Endothelial cell of umbilical vein (primary cell): Measurements from ENCODE around the gene GRK5. TPM values are rescaled to one million over a fixed set of nuclear protein-coding genes. Genes with fewer than 3 reads are reported as not detected.
"Not testable (repeated sequence)": the region's sequence is repeated elsewhere in the genome, so short reads cannot be mapped to it uniquely, and the experiment has no call there.

ENCODE experiments used
- BruUV-seq: library from RNA; stranded (reverse); fragments of 400-500 nt; replicated peaks from 2 replicates; lab custom pipeline; 2021; lab: Mats Ljungman, UMichigan
- CTCF ChIA-PET: fragments of 300-600, 350-600 bp; sonication (Branson Sonifier 250); formaldehyde crosslinking; loops from one replicate; lab custom pipeline; 2021; ENCODE audit warnings: antibody characterized with exemption, inconsistent platforms; lab: Charles Lee
- POLR2A ChIA-PET: fragments of 300-600, 350-600 bp; sonication (Branson Sonifier 250); formaldehyde crosslinking; loops from one replicate; lab custom pipeline; 2021; ENCODE audit warnings: antibody characterized with exemption, inconsistent platforms; lab: Charles Lee
- DNase-seq: peaks from one replicate; pipeline ENCODE4 v3.0.0-alpha.2; 2011; ENCODE audit warnings: low read depth, low spot score
- FAIRE-seq: peaks from 2 replicates; lab custom pipeline; 2011; peaks lifted over from hg19 to GRCh38; lab: Jason Lieb, UNC
- H2AFZ ChIP-seq: 2 replicates; pipeline ENCODE4 v1.6.0; 2012; ENCODE audit warnings: low read depth, low read length, control low read depth, inconsistent platforms
- H3K27ac ChIP-seq: 2 replicates; pipeline ENCODE4 v1.5.1; 2011; ENCODE audit warnings: low read depth, mild to moderate bottlenecking, control low read depth, low read length, moderate library complexity; ENCODE audit not compliant: insufficient read depth
- H3K27me3 ChIP-seq, 2 experiments: 2 replicates each; pipeline versions ENCODE4 v1.6.0 to v1.6.1; 2011; ENCODE audit warnings: low read length in 2 of 2, mixed read lengths in 1 of 2; ENCODE audit not compliant: control insufficient read depth in 2 of 2, insufficient read depth in 2 of 2
- H3K36me3 ChIP-seq, 2 experiments: 2 replicates in 1 of 2; 3 replicates in 1 of 2; pipeline ENCODE4 v1.5.1; 2011; ENCODE audit warnings: low read length in 2 of 2, mild to moderate bottlenecking in 1 of 2, moderate library complexity in 1 of 2; ENCODE audit not compliant: control insufficient read depth in 2 of 2, insufficient read depth in 2 of 2; ENCODE audit errors: extremely low read depth in 1 of 2
- H3K4me1 ChIP-seq: 3 replicates; pipeline ENCODE4 v1.5.1; 2011; ENCODE audit warnings: mild to moderate bottlenecking, low read length; ENCODE audit not compliant: control insufficient read depth, insufficient read depth; ENCODE audit errors: extremely low read depth
- H3K4me2 ChIP-seq: 2 replicates; pipeline ENCODE4 v1.6.1; 2011; ENCODE audit warnings: low read length, control low read depth, mixed read lengths; ENCODE audit not compliant: insufficient read depth
- H3K4me3 ChIP-seq, 3 experiments: fragments of 200-600 bp in 1 of 3; sonication (generic), shearing (Covaris generic) in 1 of 3; replicated peaks in 1 of 3; 2 replicates each; pipeline ENCODE4 v1.5.1; 2011 to 2016; ENCODE audit warnings: control low read depth in 3 of 3, low read length in 3 of 3, mild to moderate bottlenecking in 2 of 3, inconsistent platforms in 1 of 3, low read depth in 1 of 3, moderate library complexity in 1 of 3; ENCODE audit not compliant: insufficient read depth in 1 of 3
- H3K79me2 ChIP-seq: 2 replicates; pipeline ENCODE4 v1.6.0; 2012; ENCODE audit warnings: low read length, inconsistent platforms; ENCODE audit not compliant: control insufficient read depth, insufficient read depth
- H3K9ac ChIP-seq: replicated peaks from 2 replicates; pipeline ENCODE3; 2011; ENCODE audit warnings: low read length, control low read depth; ENCODE audit not compliant: insufficient read depth; ENCODE audit errors: extremely low read depth
- H3K9me1 ChIP-seq: replicated peaks from 3 replicates; pipeline ENCODE4 v1.6.0; 2011; ENCODE audit warnings: mild to moderate bottlenecking, low read length; ENCODE audit not compliant: control insufficient read depth, insufficient read depth; ENCODE audit errors: extremely low read depth
- H3K9me3 ChIP-seq: replicated peaks from 2 replicates; pipeline ENCODE4 v1.5.1; 2012; ENCODE audit warnings: low read length, inconsistent platforms; ENCODE audit not compliant: control insufficient read depth, insufficient read depth
- H4K20me1 ChIP-seq: replicated peaks from 2 replicates; pipeline ENCODE3; 2011; ENCODE audit warnings: mild to moderate bottlenecking, low read length; ENCODE audit not compliant: control insufficient read depth, insufficient read depth; ENCODE audit errors: extremely low read depth
- CTCF ChIP-seq, 2 donors: IDR thresholded peaks; 1 replicate in 1 of 2; 2 replicates in 1 of 2; pipeline ENCODE4 v1.5.1; 2011; ENCODE audit warnings: low read length in 2 of 2, mild to moderate bottlenecking in 2 of 2, moderate library complexity in 2 of 2, control low read depth in 1 of 2, inconsistent platforms in 1 of 2, low read depth in 1 of 2; ENCODE audit not compliant: insufficient read depth in 1 of 2; ENCODE audit errors: extremely low read depth in 1 of 2
- EZH2 ChIP-seq: IDR thresholded peaks from 2 replicates; pipeline ENCODE4 v1.6.1; 2012; ENCODE audit warnings: borderline replicate concordance, low read depth, mild to moderate bottlenecking, moderate library complexity, low read length, inconsistent platforms; ENCODE audit not compliant: severe bottlenecking
- FOS ChIP-seq: IDR thresholded peaks from 2 replicates; pipeline ENCODE4 v1.6.1; 2011; ENCODE audit warnings: mild to moderate bottlenecking, low read length, moderate library complexity, borderline replicate concordance; ENCODE audit not compliant: insufficient read depth
- GATA2 ChIP-seq: IDR thresholded peaks from 2 replicates; pipeline ENCODE4 v1.7.0; 2011; ENCODE audit warnings: low read depth, mild to moderate bottlenecking, moderate library complexity, mixed read lengths, low read length; ENCODE audit not compliant: insufficient read length, insufficient read depth
- JUN ChIP-seq: IDR thresholded peaks from 2 replicates; pipeline ENCODE4 v1.6.1; 2011; ENCODE audit warnings: borderline replicate concordance, low read depth; ENCODE audit not compliant: insufficient read length, insufficient read depth
- MAX ChIP-seq: IDR thresholded peaks from 2 replicates; pipeline ENCODE4 v1.6.1; 2011; ENCODE audit not compliant: insufficient read depth, insufficient read length
- MYC ChIP-seq: IDR thresholded peaks from one replicate; pipeline ENCODE4 v1.6.1; 2011; ENCODE audit warnings: mild to moderate bottlenecking, low read depth, low read length
- POLR2A ChIP-seq: IDR thresholded peaks from 2 replicates; pipeline ENCODE4 v1.6.1; 2012; ENCODE audit warnings: low read depth, mild to moderate bottlenecking, control low read depth, low read length
- POLR2AphosphoS5 ChIP-seq: IDR thresholded peaks from 2 replicates; pipeline ENCODE4 v1.6.1; 2012; ENCODE audit warnings: low read depth, mild to moderate bottlenecking, control low read depth, low read length, moderate library complexity; ENCODE audit not compliant: insufficient read depth
- dilution Hi-C: fragments of 300-500 bp; cut with MboI; formaldehyde crosslinking; loops from one replicate; pipeline ENCODE4 v1.15.0; 2019; ENCODE audit warnings: low sequenced_read_pairs; ENCODE audit not compliant: extremely low pct_ligation_motif_present
- intact Hi-C: fragments of 100-400 bp; cut with micrococcal nuclease; formaldehyde crosslinking; loops from one replicate; pipeline ENCODE4 v1.10.0; 2022
- polyA plus RNA-seq, 4 experiments: library from polyadenylated mRNA; depleted of rRNA in 3 of 4; stranded (reverse) in 3 of 4; unstranded in 1 of 4; fragments of >200 nt; gene quantifications; 2 replicates each; pipeline versions ENCODE4 v1.2.1 to v1.2.3, GENCODE V29; 2011 to 2012; ENCODE audit warnings: missing spikeins in 1 of 4
- total RNA-seq: library from RNA; stranded (reverse); gene quantifications from 2 replicates; pipeline ENCODE4 v1.2.3, GENCODE V29; 2021

Gene GRK5
- total and polyA plus RNA-seq, 2 donors (not counting 3 experiments of a cell fraction or from before 2014, with no cell fraction given): 13.1 to 29.5 TPM

GRCh38 chr10:119259345-119259744 lies 52.0 kb downstream of the GRK5 start:
- H3K4me1 ChIP-seq: peaks cover 9% of the 10 kb centered on the region
- intact Hi-C loops (no loop called here), dilution Hi-C loops (no loop called here)
- no peak overlapping the region for H3K9ac ChIP-seq
- H3K4me3 ChIP-seq: no peak overlapping the region
- H3K27me3 ChIP-seq: no peaks in the 10 kb centered on the region
- H3K9me3 ChIP-seq: no peaks in the 10 kb centered on the region
- H3K79me2 ChIP-seq: no peaks in the 10 kb centered on the region
- no peak for DNase-seq
- H3K9me1 ChIP-seq: no peaks in the 10 kb centered on the region
- FAIRE-seq: no peak
- no peak overlapping the region for H3K4me2 ChIP-seq
- BruUV-seq: no TSS peak
- H2AFZ ChIP-seq: no peak overlapping the region
- ChIA-PET POLR2A (no interaction called here), CTCF (interaction anchor here (0.9 to 1.1 kb wide), 3 partner anchors 50 to 60 kb away, joined by 3 to 4 read pairs (median 4); no protein-coding TSS in a partner anchor)
- no peaks in the 10 kb centered on the region for H3K36me3 ChIP-seq
- TF ChIP-seq FOS: no peak
- no peak for TF ChIP-seq JUN
- TF ChIP-seq EZH2: no peak
- TF ChIP-seq MYC: no peak
- no peak for TF ChIP-seq GATA2
- no peak for TF ChIP-seq POLR2A
- TF ChIP-seq CTCF (IDR thresholded peaks at IDR 0.05; ENCODE audit: extremely low read depth in 1 of 2, insufficient read depth in 1 of 2, low read depth in 1 of 2, low read length in 2 of 2): no peak
- TF ChIP-seq POLR2AphosphoS5: no peak
- TF ChIP-seq MAX: no peak
- no peak overlapping the region for H3K27ac ChIP-seq
- H4K20me1 ChIP-seq: no peaks in the 10 kb centered on the region

GRCh38 chr10:119261016-119261415 lies 53.6 kb downstream of the GRK5 start:
- H3K9me3 ChIP-seq, H3K36me3 ChIP-seq, H3K9ac ChIP-seq, H3K79me2 ChIP-seq, H3K4me3 ChIP-seq, H3K9me1 ChIP-seq, H4K20me1 ChIP-seq, H3K4me2 ChIP-seq, POLR2A ChIA-PET, CTCF ChIA-PET, intact Hi-C loops, FAIRE-seq, H2AFZ ChIP-seq, H3K27me3 ChIP-seq, dilution Hi-C loops, BruUV-seq, DNase-seq, H3K27ac ChIP-seq: not testable (repeated sequence)
- H3K4me1 ChIP-seq: peaks cover 10% of the 10 kb centered on the region
